ENCODE results near the gene TBX3.

The TBX3 gene

GRCh38 chr12:114692186-114693058 is 8.4 kb upstream of the TBX3 start:
- no peak for DNase-seq (ENCODE audit: low read depth)
- H3K4me3 ChIP-seq (replicated peaks; ENCODE audit: low read depth, low read length), result peak overlapping the region; percentile 53
- TF ChIP-seq CTCF (IDR thresholded peaks at IDR 0.05; ENCODE audit: low read length, missing control alignments), result peak; percentile 12

GRCh38 chr12:114691763-114692185 is 7.8 kb upstream of the TBX3 start:
- no peak for TF ChIP-seq CTCF (IDR thresholded peaks at IDR 0.05; ENCODE audit: low read length, missing control alignments)
- no peak overlapping the region for H3K4me3 ChIP-seq (replicated peaks; ENCODE audit: low read depth, low read length)

GRCh38 chr12:114691196-114691595 is 7.2 kb upstream of the TBX3 start:
- no peak overlapping the region for H3K4me3 ChIP-seq (replicated peaks; ENCODE audit: low read depth, low read length)
- no peak for TF ChIP-seq CTCF (IDR thresholded peaks at IDR 0.05; ENCODE audit: low read length, missing control alignments)
- DNase-seq (ENCODE audit: low read depth), result no peak

More at GRCh38 chr12:114691763-114692185, 7.8 kb upstream of the TBX3 start:
- DNase-seq (ENCODE audit: low read depth), result no peak

- no peak for TF ChIP-seq CTCF (IDR thresholded peaks at IDR 0.05; ENCODE audit: low read length, missing control alignments)
- no peak for DNase-seq (ENCODE audit: low read depth)
- H3K4me3 ChIP-seq (replicated peaks; ENCODE audit: low read depth, low read length), result no peak overlapping the region
Measured at GRCh38 chr12:114690267-114691135, 6.5 kb upstream of the TBX3 start.

- no peak for TF ChIP-seq CTCF (IDR thresholded peaks at IDR 0.05; ENCODE audit: low read length, missing control alignments)
- no peak overlapping the region for H3K4me3 ChIP-seq (replicated peaks; ENCODE audit: low read depth, low read length)
- no peak for DNase-seq (ENCODE audit: low read depth)
Measured at GRCh38 chr12:114689075-114689994, 5.4 kb upstream of the TBX3 start.

GRCh38 chr12:114688256-114688845 is 4.4 kb upstream of the TBX3 start:
- no peak overlapping the region for H3K4me3 ChIP-seq (replicated peaks; ENCODE audit: low read depth, low read length)
- no peak for TF ChIP-seq CTCF (IDR thresholded peaks at IDR 0.05; ENCODE audit: low read length, missing control alignments)
- no peak for DNase-seq (ENCODE audit: low read depth)

Data from fibroblast of pulmonary artery (primary cell).